H9 (cell line): ENCODE data around the gene SPDYE4. TPM values are rescaled to one million over a fixed set of nuclear protein-coding genes. Genes with fewer than 3 reads are reported as not detected.

Experiments
- DNase-seq: peaks from one replicate; pipeline ENCODE4 v3.0.0-alpha.2; 2017
- H2AFZ ChIP-seq: one replicate; pipeline ENCODE4 v1.6.1; 2013; ENCODE audit warnings: mild to moderate bottlenecking, low read length, control low read depth, moderate library complexity
- H2AK5ac ChIP-seq: 2 replicates; pipeline ENCODE4 v1.6.1; 2013; ENCODE audit warnings: low read length, control low read depth, mixed read lengths; ENCODE audit not compliant: insufficient read length
- H2BK120ac ChIP-seq: one replicate; pipeline ENCODE4 v1.6.1; 2013; ENCODE audit warnings: low read depth, mild to moderate bottlenecking, low read length, control low read depth, inconsistent platforms; ENCODE audit not compliant: poor library complexity, severe bottlenecking
- H2BK12ac ChIP-seq: 2 replicates; pipeline ENCODE4 v1.6.1; 2013; ENCODE audit warnings: low read length, control low read depth, mixed read lengths, low read depth; ENCODE audit not compliant: insufficient read length
- H2BK15ac ChIP-seq: 2 replicates; pipeline ENCODE4 v1.6.1; 2013; ENCODE audit warnings: low read depth, low read length, control low read depth
- H2BK20ac ChIP-seq: one replicate; pipeline ENCODE4 v1.6.1; 2013; ENCODE audit warnings: low read depth, mild to moderate bottlenecking, low read length, control low read depth, inconsistent platforms; ENCODE audit not compliant: poor library complexity, severe bottlenecking
- H2BK5ac ChIP-seq: 2 replicates; pipeline ENCODE4 v1.6.1; 2013; ENCODE audit warnings: low read length, control low read depth, mixed read lengths; ENCODE audit not compliant: insufficient read length
- H3K14ac ChIP-seq: 2 replicates; pipeline ENCODE4 v1.6.1; 2013; ENCODE audit warnings: low read length, control low read depth; ENCODE audit not compliant: insufficient read depth
- H3K18ac ChIP-seq: 2 replicates; pipeline ENCODE4 v1.6.1; 2013; ENCODE audit warnings: low read depth, mild to moderate bottlenecking, mixed read lengths, low read length, control low read depth; ENCODE audit not compliant: insufficient read length
- H3K23ac ChIP-seq: 2 replicates; pipeline ENCODE4 v1.6.1; 2013; ENCODE audit warnings: low read length, control low read depth, mixed read lengths, low read depth; ENCODE audit not compliant: insufficient read length
- H3K23me2 ChIP-seq: 2 replicates; pipeline ENCODE4 v1.6.1; 2013; ENCODE audit warnings: low read depth, mild to moderate bottlenecking, mixed read lengths, low read length, control low read depth; ENCODE audit not compliant: insufficient read length, poor library complexity, severe bottlenecking
- H3K27ac ChIP-seq: 2 replicates; pipeline ENCODE4 v1.5.1; 2013; ENCODE audit warnings: low read length, control low read depth, mixed read lengths, low read depth; ENCODE audit not compliant: insufficient read length
- H3K27me3 ChIP-seq: 2 replicates; pipeline ENCODE4 v1.6.1; 2013; ENCODE audit warnings: low read length, control low read depth, inconsistent platforms; ENCODE audit not compliant: insufficient read depth
- H3K4ac ChIP-seq: 2 replicates; pipeline ENCODE4 v1.6.1; 2013; ENCODE audit warnings: low read depth, mild to moderate bottlenecking, control low read depth, inconsistent platforms, low read length, moderate library complexity
- H3K4me1 ChIP-seq: 2 replicates; pipeline ENCODE4 v1.6.1; 2013; ENCODE audit warnings: low read length, control low read depth, inconsistent platforms; ENCODE audit not compliant: insufficient read depth
- H3K4me2 ChIP-seq: 2 replicates; pipeline ENCODE4 v1.6.1; 2013; ENCODE audit warnings: low read length, control low read depth, mixed read lengths; ENCODE audit not compliant: insufficient read length, insufficient read depth
- H3K56ac ChIP-seq: 2 replicates; pipeline ENCODE4 v1.6.1; 2013; ENCODE audit warnings: low read depth, mild to moderate bottlenecking, mixed read lengths, low read length, control low read depth; ENCODE audit not compliant: insufficient read length
- H3K79me1 ChIP-seq: 2 replicates; pipeline ENCODE4 v1.6.1; 2013; ENCODE audit warnings: low read depth, mild to moderate bottlenecking, moderate library complexity, low read length, control low read depth, inconsistent platforms; ENCODE audit not compliant: insufficient read depth, poor library complexity, severe bottlenecking
- H3K79me2 ChIP-seq: 2 replicates; pipeline ENCODE4 v1.6.1; 2013; ENCODE audit warnings: low read length, control low read depth, inconsistent platforms; ENCODE audit not compliant: insufficient read depth
- H3K9ac ChIP-seq: 2 replicates; pipeline ENCODE4 v1.6.1; 2013; ENCODE audit warnings: low read length, control low read depth, mixed read lengths; ENCODE audit not compliant: insufficient read length; ENCODE audit errors: extremely low read depth
- H3K9me3 ChIP-seq: one replicate; pipeline ENCODE4 v1.6.1; 2013; ENCODE audit warnings: low read depth, low read length, inconsistent platforms; ENCODE audit not compliant: control insufficient read depth
- H3T11ph ChIP-seq: one replicate; pipeline ENCODE4 v1.6.1; 2013; ENCODE audit warnings: mild to moderate bottlenecking, low read length, control low read depth, inconsistent platforms
- H4K20me1 ChIP-seq: one replicate; pipeline ENCODE4 v1.6.1; 2013; ENCODE audit not compliant: control insufficient read depth, insufficient read length, insufficient read depth
- H4K5ac ChIP-seq: 2 replicates; pipeline ENCODE4 v1.6.1; 2013; ENCODE audit warnings: low read depth, mild to moderate bottlenecking, mixed read lengths, low read length, control low read depth; ENCODE audit not compliant: insufficient read length
- H4K8ac ChIP-seq: replicated peaks from 2 replicates; pipeline ENCODE4 v1.6.1; 2013; ENCODE audit warnings: low read length, control low read depth, mixed read lengths, low read depth; ENCODE audit not compliant: insufficient read length
- H4K91ac ChIP-seq: 2 replicates; pipeline ENCODE4 v1.6.1; 2013; ENCODE audit warnings: low read depth, mild to moderate bottlenecking, moderate library complexity, mixed read lengths, low read length, control low read depth; ENCODE audit not compliant: insufficient read length
- H3K27ac Mint-ChIP-seq, 3 experiments: 2 replicates in 2 of 3; 3 replicates in 1 of 3; pipeline ENCODE4 v1.8.0; 2020 to 2021; ENCODE audit warnings: mixed read lengths in 3 of 3, mild to moderate bottlenecking in 1 of 3, moderate library complexity in 1 of 3
- H3K27me3 Mint-ChIP-seq: 2 replicates; pipeline ENCODE4 v1.8.0; 2021; ENCODE audit warnings: low read depth, mild to moderate bottlenecking, moderate library complexity, mixed read lengths
- H3K36me3 Mint-ChIP-seq, 3 experiments: 2 replicates in 2 of 3; 3 replicates in 1 of 3; pipeline ENCODE4 v1.8.0; 2020 to 2021; ENCODE audit warnings: low read depth in 3 of 3, mixed read lengths in 3 of 3; ENCODE audit not compliant: insufficient read depth in 1 of 3
- H3K4me1 Mint-ChIP-seq, 2 experiments: 2 replicates each; pipeline ENCODE4 v1.8.0; 2020; ENCODE audit warnings: mixed read lengths in 2 of 2
- H3K4me3 Mint-ChIP-seq, 2 experiments: 2 replicates in 1 of 2; 3 replicates in 1 of 2; pipeline ENCODE4 v1.8.0; 2020 to 2021; ENCODE audit warnings: mild to moderate bottlenecking in 2 of 2, mixed read lengths in 2 of 2, moderate library complexity in 1 of 2
- H3K9me3 Mint-ChIP-seq, 2 experiments: 2 replicates in 1 of 2; 3 replicates in 1 of 2; pipeline ENCODE4 v1.8.0; 2020; ENCODE audit warnings: mild to moderate bottlenecking in 2 of 2, mixed read lengths in 2 of 2, moderate library complexity in 1 of 2
- WGBS: extraction: QIAGEN DNeasy Blood & Tissue Kit; methylation state at CpG from one replicate; pipeline ENCODE4 v1.1.7; 2013; ENCODE audit warnings: missing lambda C conversion rate, low lambda C conversion rate, mixed read lengths; ENCODE audit not compliant: insufficient read length; ENCODE audit errors: extremely low coverage; 5-methylcytosine and 5-hydroxymethylcytosine counted together
- total RNA-seq: library from RNA; stranded (reverse); gene quantifications from 2 replicates; pipeline ENCODE4 v1.2.1, GENCODE V29; 2021
- TF ChIP-seq, protein P1 (sequence below): fragments of 200-600 bp; sonication (generic); conservative IDR thresholded peaks from 3 replicates; pipeline ENCODE4 v1.8.0; 2021; ENCODE audit warnings: antibody characterized with exemption, mild to moderate bottlenecking

The SPDYE4 gene
- total RNA-seq, 1 experiment from 2014 or later = not detected

GRCh38 chr17:8701754-8702153, 56.6 kb downstream of the SPDYE4 start:
- DNase-seq = peak; percentile 4
- H2BK12ac ChIP-seq = no peak overlapping the region
- no peak overlapping the region for H3K56ac ChIP-seq
- H2BK5ac ChIP-seq = no peak overlapping the region
- no peak overlapping the region for H3K27ac Mint-ChIP-seq
- no peaks in the 10 kb centered on the region for H3K79me1 ChIP-seq
- H3K4me1 Mint-ChIP-seq = peaks cover 20 to 28% of the 10 kb centered on the region in 2 experiments
- peaks cover 15% of the 10 kb centered on the region; the same call in 1 of the 2 replicates for H3K4me1 ChIP-seq
- H3K27me3 Mint-ChIP-seq = peaks cover 22% of the 10 kb centered on the region
- no peak overlapping the region for H3K27ac ChIP-seq
- H2BK15ac ChIP-seq = no peak overlapping the region
- H3K23ac ChIP-seq = no peak overlapping the region
- no peak overlapping the region for H4K8ac ChIP-seq
- WGBS = no CpG with 5 or more reads among the region's 4 CpGs
- H3K9me3 Mint-ChIP-seq = peaks cover 8 to 9% of the 10 kb centered on the region in 2 experiments
- H3K4me3 Mint-ChIP-seq = no peak overlapping the region
- no peak overlapping the region for H4K5ac ChIP-seq
- H4K91ac ChIP-seq = no peak overlapping the region
- H3K14ac ChIP-seq = no peak overlapping the region
- no peak overlapping the region for H2AFZ ChIP-seq
- peaks cover 2% of the 10 kb centered on the region for H3K23me2 ChIP-seq
- H3K4ac ChIP-seq = no peak overlapping the region
- no peak overlapping the region for H2BK20ac ChIP-seq
- no peak overlapping the region for H2BK120ac ChIP-seq
- H3K4me2 ChIP-seq = no peak overlapping the region
- peaks cover 0 to 5% (median 0%) of the 10 kb centered on the region in 3 experiments; a peak in 3 of 7 replicates for H3K36me3 Mint-ChIP-seq
- no peaks in the 10 kb centered on the region for H3K79me2 ChIP-seq
- H2AK5ac ChIP-seq = no peak overlapping the region
- H4K20me1 ChIP-seq = no peaks in the 10 kb centered on the region
- H3K27me3 ChIP-seq = no peaks in the 10 kb centered on the region
- TF ChIP-seq, protein P1, sequence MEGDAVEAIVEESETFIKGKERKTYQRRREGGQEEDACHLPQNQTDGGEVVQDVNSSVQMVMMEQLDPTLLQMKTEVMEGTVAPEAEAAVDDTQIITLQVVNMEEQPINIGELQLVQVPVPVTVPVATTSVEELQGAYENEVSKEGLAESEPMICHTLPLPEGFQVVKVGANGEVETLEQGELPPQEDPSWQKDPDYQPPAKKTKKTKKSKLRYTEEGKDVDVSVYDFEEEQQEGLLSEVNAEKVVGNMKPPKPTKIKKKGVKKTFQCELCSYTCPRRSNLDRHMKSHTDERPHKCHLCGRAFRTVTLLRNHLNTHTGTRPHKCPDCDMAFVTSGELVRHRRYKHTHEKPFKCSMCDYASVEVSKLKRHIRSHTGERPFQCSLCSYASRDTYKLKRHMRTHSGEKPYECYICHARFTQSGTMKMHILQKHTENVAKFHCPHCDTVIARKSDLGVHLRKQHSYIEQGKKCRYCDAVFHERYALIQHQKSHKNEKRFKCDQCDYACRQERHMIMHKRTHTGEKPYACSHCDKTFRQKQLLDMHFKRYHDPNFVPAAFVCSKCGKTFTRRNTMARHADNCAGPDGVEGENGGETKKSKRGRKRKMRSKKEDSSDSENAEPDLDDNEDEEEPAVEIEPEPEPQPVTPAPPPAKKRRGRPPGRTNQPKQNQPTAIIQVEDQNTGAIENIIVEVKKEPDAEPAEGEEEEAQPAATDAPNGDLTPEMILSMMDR = no peak
- H3T11ph ChIP-seq = no peak overlapping the region
- no peak overlapping the region for H3K9ac ChIP-seq
- H3K18ac ChIP-seq = no peak overlapping the region
- H3K9me3 ChIP-seq = peaks cover 6% of the 10 kb centered on the region
